ENCODE measurements around the gene ATRIP. TPM values are rescaled to one million over a fixed set of nuclear protein-coding genes. Genes with fewer than 3 reads are reported as not detected.

Gene ATRIP
- total and polyA plus RNA-seq, 10 of the 15 experiments (the other 5 are each of a cell fraction or from before 2014, with no cell fraction given): 1.4 to 16.0 (median 10.1) TPM

GRCh38 chr3:48419597-48419996 lies 26.9 kb upstream of the ATRIP start:
- FAIRE-seq: no peak
- Histone ChIP-seq H3K4me1 (ENCODE audit: control insufficient read depth, insufficient read depth, low read length) (no peaks in the 10 kb centered on the region), H2AFZ (ENCODE audit: control insufficient read depth, low read depth, low read length) (no peak overlapping the region), H3K36me3 (ENCODE audit: control insufficient read depth in 2 of 2, insufficient read depth in 2 of 2, low read length in 1 of 2) (no peaks in the 10 kb centered on the region), H4K20me1 (ENCODE audit: control insufficient read depth, insufficient read depth) (no peaks in the 10 kb centered on the region), H3K4me3 (no peak overlapping the region), H3K9ac (ENCODE audit: control insufficient read depth, insufficient read depth, low read length) (no peak overlapping the region), H3K27ac (ENCODE audit: control insufficient read depth, insufficient read depth) (no peak overlapping the region), H3K4me2 (ENCODE audit: control insufficient read depth, insufficient read depth) (no peak overlapping the region), H3K9me3 (replicated peaks; ENCODE audit: control insufficient read depth, insufficient read depth, low read length) (no peaks in the 10 kb centered on the region), H3K27me3 (replicated peaks in 1 of 2; ENCODE audit: control insufficient read depth in 2 of 2, insufficient read depth in 2 of 2, low read length in 1 of 2) (no peaks in the 10 kb centered on the region), H3K79me2 (ENCODE audit: control insufficient read depth, insufficient read depth, low read length) (no peaks in the 10 kb centered on the region)
- 54% methylated on average over 17 of the region's 17 CpGs for WGBS (ENCODE audit: insufficient coverage, insufficient replicate concordance, low lambda C conversion rate, missing lambda C conversion rate)
- SMC1A ChIA-PET (ENCODE audit: uncharacterized antibody, unreplicated experiment): interaction anchor here (2.6 kb wide), 1 partner anchor 16 kb away, joined by 8 read pairs; no protein-coding TSS in a partner anchor
- no peak for ATAC-seq
- POLR2A ChIA-PET: no interaction called here
- intact Hi-C loops (cut with micrococcal nuclease; ENCODE audit: unreplicated experiment) (no loop called here), in situ Hi-C loops (cut with MboI) (no loop called here)
- RAD21 ChIA-PET (ENCODE audit: unreplicated experiment): interaction anchor here (1.8 to 1.9 kb wide), 2 partner anchors 17 to 19 kb away, joined by 5 read pairs; no protein-coding TSS in a partner anchor
- DNase-seq (ENCODE audit: low read depth, low spot score): no peak
- BruUV-seq (replicated peaks): no TSS peak
- CTCF ChIA-PET: interaction anchor here (1.0 to 22.0 kb wide), 3 partner anchors 17 to 129 kb away, joined by 3 to 757 read pairs (median 5); partner anchors contain the start of genes CCDC51 and TMA7
- TF ChIP-seq TCF12 (IDR thresholded peaks at IDR 0.05; ENCODE audit: low read depth, low read length): no peak
- TF ChIP-seq STAT1 (conservative IDR thresholded peaks at IDR 0.05): no peak
- TF ChIP-seq ZBED1 (IDR thresholded peaks at IDR 0.05; ENCODE audit: borderline replicate concordance): no peak
- TF ChIP-seq REST (IDR thresholded peaks at IDR 0.05; ENCODE audit: low read depth, low read length): no peak
- no peak for TF ChIP-seq USF2 (IDR thresholded peaks at IDR 0.05; ENCODE audit: borderline replicate concordance, low read depth, low read length)
- TF ChIP-seq SRF (IDR thresholded peaks at IDR 0.05; ENCODE audit: low read depth in 2 of 2, low read length in 2 of 2): no peak
- no peak for TF ChIP-seq FOXM1 (IDR thresholded peaks at IDR 0.05; ENCODE audit: low read depth, low read length)
- TF ChIP-seq CREM (IDR thresholded peaks at IDR 0.05; ENCODE audit: low read depth): no peak
- no peak for TF ChIP-seq CEBPZ (IDR thresholded peaks at IDR 0.05; ENCODE audit: low read depth, low read length)
- TF ChIP-seq NFYB (IDR thresholded peaks at IDR 0.05; ENCODE audit: insufficient read depth, low read depth, low read length): no peak
- no peak for TF ChIP-seq ASH2L (IDR thresholded peaks at IDR 0.05; ENCODE audit: borderline replicate concordance, low read depth)
- TF ChIP-seq FOS (IDR thresholded peaks at IDR 0.05; ENCODE audit: borderline replicate concordance, extremely low read depth, insufficient read length): no peak
- TF ChIP-seq IKZF2 (IDR thresholded peaks at IDR 0.05): no peak

All from GM12878 (cell line).